HL-60 (cell line): ENCODE data around the gene CUL4A.

Experiments
- DNase-seq, 2 experiments: peaks; one replicate each; pipeline ENCODE4 v3.0.0-alpha.2; 2010 to 2020; ENCODE audit warnings: low read depth in 1 of 2, low spot score in 1 of 2
- H3K27ac ChIP-seq: fragments of 250-450 bp; sonication (Bioruptor Pico); replicated peaks from 2 replicates; pipeline ENCODE4 v1.5.1; 2020; ENCODE audit warnings: mild to moderate bottlenecking, moderate library complexity
- H3K27me3 ChIP-seq: fragments of 250-450 bp; sonication (Bioruptor Pico); 2 replicates; pipeline ENCODE4 v1.5.1; 2021; ENCODE audit warnings: mild to moderate bottlenecking, moderate library complexity; ENCODE audit not compliant: insufficient read depth, poor library complexity, severe bottlenecking
- H3K4me3 ChIP-seq: replicated peaks from 2 replicates; pipeline ENCODE4 v1.5.1; 2011; ENCODE audit warnings: mild to moderate bottlenecking, control low read depth, low read length; ENCODE audit not compliant: insufficient read depth
- CTCF ChIP-seq: IDR thresholded peaks from one replicate; pipeline ENCODE4 v1.5.1; 2011; ENCODE audit warnings: low read length, control low read depth, inconsistent platforms; ENCODE audit not compliant: insufficient read depth
- GABPA ChIP-seq: IDR thresholded peaks from 2 replicates; pipeline ENCODE4 v1.6.1; 2012; ENCODE audit warnings: low read depth
- POLR2AphosphoS5 ChIP-seq: IDR thresholded peaks from 2 replicates; pipeline ENCODE4 v1.6.1; 2012; ENCODE audit warnings: low read depth
- REST ChIP-seq: IDR thresholded peaks from 2 replicates; pipeline ENCODE4 v1.6.1; 2012; ENCODE audit warnings: low read depth; ENCODE audit not compliant: insufficient replicate concordance
- SPI1 ChIP-seq: IDR thresholded peaks from 2 replicates; pipeline ENCODE4 v1.6.1; 2012; ENCODE audit warnings: low read depth, mild to moderate bottlenecking, borderline replicate concordance

Gene CUL4A

GRCh38 chr13:113162783-113163685, 46.4 kb upstream of the CUL4A start:
- no peak for DNase-seq
- no peak overlapping the region for H3K27ac ChIP-seq
- H3K27me3 ChIP-seq: peaks cover 14% of the 10 kb centered on the region
- H3K4me3 ChIP-seq: no peak overlapping the region
- TF ChIP-seq GABPA (no peak), REST (no peak), CTCF (no peak), POLR2AphosphoS5 (no peak), SPI1 (no peak)

GRCh38 chr13:113164492-113164891, 44.9 kb upstream of the CUL4A start:
- TF ChIP-seq GABPA (no peak), POLR2AphosphoS5 (no peak), SPI1 (no peak), CTCF (no peak), REST (no peak)
- no peak for DNase-seq
- peaks cover 14% of the 10 kb centered on the region for H3K27me3 ChIP-seq
- H3K4me3 ChIP-seq: no peak overlapping the region
- H3K27ac ChIP-seq: no peak overlapping the region

GRCh38 chr13:113166266-113166665, 43.1 kb upstream of the CUL4A start:
- Histone ChIP-seq H3K27me3 (peaks cover 13% of the 10 kb centered on the region), H3K4me3 (no peak overlapping the region), H3K27ac (no peak overlapping the region)
- TF ChIP-seq SPI1 (no peak), GABPA (no peak), REST (no peak), POLR2AphosphoS5 (no peak), CTCF (no peak)
- no peak for DNase-seq
